Transverse colon (tissue), 4 donors: ENCODE results near the gene PNRC1. TPM values are rescaled to one million over a fixed set of nuclear protein-coding genes. Genes with fewer than 3 reads are reported as not detected.

Source experiments
- DNase-seq: peaks from one replicate; pipeline ENCODE4 v3.0.0-alpha.2; 2019
- H3K27ac ChIP-seq, 4 donors: fragments of 200-600 bp; sonication (generic); 2 replicates each; pipeline ENCODE4 v1.5.1; 2016 to 2018; ENCODE audit warnings: inconsistent platforms in 4 of 4
- H3K27me3 ChIP-seq: fragments of 200-600 bp; sonication (generic); 2 replicates; pipeline ENCODE4 v1.5.1; 2017; ENCODE audit warnings: inconsistent platforms
- H3K36me3 ChIP-seq, 4 donors: fragments of 200-600 bp; sonication (generic); 2 replicates each; pipeline ENCODE4 v1.5.1; 2017 to 2019; ENCODE audit warnings: inconsistent platforms in 4 of 4
- H3K4me1 ChIP-seq, 4 donors: fragments of 200-600 bp; sonication (generic); 2 replicates each; pipeline ENCODE4 v1.5.1; 2017 to 2020; ENCODE audit warnings: inconsistent platforms in 4 of 4
- H3K4me3 ChIP-seq, 4 donors: fragments of 200-600 bp; sonication (generic); 1 replicate in 1 of 4; 2 replicates in 3 of 4; pipeline versions ENCODE4 v1.5.1 to v1.6.1; 2017 to 2019; ENCODE audit warnings: inconsistent platforms in 4 of 4
- H3K9me3 ChIP-seq, 2 donors: fragments of 200-600 bp; sonication (generic); 2 replicates each; pipeline ENCODE4 v1.5.1; 2017 to 2019; ENCODE audit warnings: inconsistent platforms in 2 of 2
- CTCF ChIP-seq, 5 experiments: fragments of 200-600 bp in 3 of 5; fragments of 450-650 bp in 2 of 5; sonication (generic) in 3 of 5; IDR thresholded peaks; 1 replicate in 2 of 5; 2 replicates in 3 of 5; pipeline ENCODE4 v1.5.1; 2016 to 2017; ENCODE audit warnings: antibody characterized with exemption in 5 of 5, inconsistent platforms in 3 of 5, mild to moderate bottlenecking in 2 of 5, moderate library complexity in 1 of 5
- EP300 ChIP-seq: sonication (generic); formaldehyde crosslinking; IDR thresholded peaks from one replicate; pipeline ENCODE4 v1.6.1; 2017; ENCODE audit warnings: antibody characterized with exemption, low read depth
- POLR2A ChIP-seq: fragments of 450-650 bp; IDR thresholded peaks from one replicate; pipeline ENCODE4 v1.6.1; 2016; ENCODE audit warnings: antibody characterized with exemption, mild to moderate bottlenecking, moderate library complexity
- POLR2AphosphoS5 ChIP-seq, 3 donors: sonication (generic); formaldehyde crosslinking; IDR thresholded peaks; one replicate each; pipeline ENCODE4 v1.6.1; 2016; ENCODE audit warnings: antibody characterized with exemption in 3 of 3
- WGBS, 2 donors: methylation state at CpG; one replicate each; pipeline ENCODE4 v1.1.5; 2018; ENCODE audit warnings: low coverage in 1 of 2; 5-methylcytosine and 5-hydroxymethylcytosine counted together
- in situ Hi-C, 4 donors: fragments of 200-750 bp; cut with MboI; loops; one replicate each; pipeline versions ENCODE4 v1.15.0 to v1.15.1; 2017; ENCODE audit warnings: low sequenced_read_pairs in 3 of 4, low pct_ligation_motif_present in 1 of 4, low pct_unique_long_range_greater_than_20kb in 1 of 4
- intact Hi-C: fragments of 100-400 bp; cut with DNase I; formaldehyde crosslinking; loops from one replicate; pipeline ENCODE4 v1.15.1; 2023; ENCODE audit warnings: low total_unique reads
- total RNA-seq, 4 donors: library from RNA; depleted of rRNA; stranded (reverse); fragments of >200 nt; gene quantifications; one replicate each; pipeline ENCODE4 v1.1.0, GENCODE V29; 2016

PNRC1 gene
- total RNA-seq, 4 donors from 2014 or later, result 99.1 to 281 (median 157) TPM

GRCh38 chr6:89044328-89045010 lies 36.1 kb upstream of the PNRC1 start:
- WGBS, 2 donors, result 92% methylated on average over 5 to 8 of the region's 8 CpGs
- TF ChIP-seq POLR2A, result no peak
- TF ChIP-seq CTCF (IDR thresholded peaks at IDR 0.05), result no peak
- no peak for TF ChIP-seq EP300
- TF ChIP-seq POLR2AphosphoS5 (IDR thresholded peaks at IDR 0.05), result no peak
- intact Hi-C loops, result no loop called here

GRCh38 chr6:89045011-89045387 lies 35.6 kb upstream of the PNRC1 start:
- in situ Hi-C loops (no loop called here), intact Hi-C loops (no loop called here)
- Histone ChIP-seq H3K27me3 (no peaks in the 10 kb centered on the region), H3K36me3 (no peaks in the 10 kb centered on the region), H3K4me3 (no peak overlapping the region), H3K27ac (no peak overlapping the region), H3K4me1 (peaks cover 0 to 10% (median 10%) of the 10 kb centered on the region in 4 donors), H3K9me3 (no peaks in the 10 kb centered on the region)
- 60% methylated on average over 1 to 4 of the region's 4 CpGs for WGBS, 2 donors
- no peak for DNase-seq
- TF ChIP-seq EP300, result no peak
- no peak for TF ChIP-seq POLR2AphosphoS5 (IDR thresholded peaks at IDR 0.05)
- no peak for TF ChIP-seq CTCF (IDR thresholded peaks at IDR 0.05)
- TF ChIP-seq POLR2A, result no peak

More at GRCh38 chr6:89044328-89045010, 36.1 kb upstream of the PNRC1 start:
- no peaks in the 10 kb centered on the region for H3K36me3 ChIP-seq
- H3K4me1 ChIP-seq, result peaks cover 0 to 10% (median 10%) of the 10 kb centered on the region in 4 donors
- H3K27me3 ChIP-seq, result no peaks in the 10 kb centered on the region
- no peak overlapping the region for H3K4me3 ChIP-seq
- in situ Hi-C loops, result no loop called here
- H3K27ac ChIP-seq, result no peak overlapping the region
- DNase-seq, result no peak
- no peaks in the 10 kb centered on the region for H3K9me3 ChIP-seq

GRCh38 chr6:89045576-89045975 lies 35.0 kb upstream of the PNRC1 start:
- intact Hi-C loops, result no loop called here
- Histone ChIP-seq H3K9me3 (no peaks in the 10 kb centered on the region), H3K27me3 (no peaks in the 10 kb centered on the region), H3K36me3 (no peaks in the 10 kb centered on the region), H3K27ac (no peak overlapping the region), H3K4me1 (peaks cover 0 to 10% (median 10%) of the 10 kb centered on the region in 4 donors), H3K4me3 (no peak overlapping the region)
- no peak for DNase-seq
- no peak for TF ChIP-seq EP300
- TF ChIP-seq CTCF (IDR thresholded peaks at IDR 0.05), result no peak
- TF ChIP-seq POLR2AphosphoS5 (IDR thresholded peaks at IDR 0.05), result no peak
- TF ChIP-seq POLR2A, result no peak
- 85 to 93% methylated on average over 4 to 5 of the region's 5 CpGs for WGBS, 2 donors
- in situ Hi-C loops, result no loop called here

GRCh38 chr6:89047473-89047872 lies 33.1 kb upstream of the PNRC1 start:
- H3K27me3 ChIP-seq, result no peaks in the 10 kb centered on the region
- DNase-seq, result no peak
- peaks cover 0 to 10% (median 10%) of the 10 kb centered on the region in 4 donors for H3K4me1 ChIP-seq
- no peak overlapping the region for H3K27ac ChIP-seq
- TF ChIP-seq CTCF (IDR thresholded peaks at IDR 0.05) (no peak), EP300 (no peak), POLR2AphosphoS5 (IDR thresholded peaks at IDR 0.05) (no peak), POLR2A (no peak)
- H3K36me3 ChIP-seq, result no peaks in the 10 kb centered on the region
- H3K4me3 ChIP-seq, result no peak overlapping the region
- no peaks in the 10 kb centered on the region for H3K9me3 ChIP-seq
- intact Hi-C loops (no loop called here), in situ Hi-C loops (no loop called here)
- 44 to 49% methylated on average over 4 of the region's 4 CpGs for WGBS, 2 donors
